ENCODE data around the gene PXYLP1. TPM values are rescaled to one million over a fixed set of nuclear protein-coding genes. Genes with fewer than 3 reads are reported as not detected.

PXYLP1 gene
- total RNA-seq, 1 donor from 2014 or later: 6.1 TPM

DNA sequence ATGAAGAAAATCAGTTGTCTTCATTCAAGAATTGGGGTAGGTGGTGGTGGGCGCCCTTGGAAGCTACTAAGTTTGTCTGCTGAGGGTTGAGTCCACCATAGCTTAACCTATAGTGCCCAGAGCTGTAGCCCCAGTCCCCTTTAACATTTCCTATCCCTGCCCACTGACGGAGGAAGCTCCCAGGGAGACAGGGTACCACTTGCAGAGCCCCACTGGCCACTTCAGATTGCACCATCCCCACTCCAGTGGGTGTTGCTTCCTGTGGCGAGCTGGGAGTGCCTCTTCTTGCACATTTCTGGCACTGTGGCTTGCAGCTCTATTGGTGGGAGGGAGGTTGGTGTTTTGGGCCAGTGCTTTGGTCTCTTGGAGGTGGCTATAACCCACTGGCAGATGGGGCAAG is 2.7 kb downstream of the PXYLP1 start:
- H3K36me3 Mint-ChIP-seq (ENCODE audit: low read depth, unreplicated experiment): peaks cover 2% of the 10 kb centered on the region
- no peak for TF ChIP-seq EZH2 (IDR thresholded peaks at IDR 0.05; ENCODE audit: insufficient read depth, low read length)
- no peak overlapping the region for H3K27ac Mint-ChIP-seq (ENCODE audit: unreplicated experiment)
- Histone ChIP-seq H3K9me3 (ENCODE audit: insufficient read depth, low read depth, low read length) (no peaks in the 10 kb centered on the region), H3K27ac (ENCODE audit: low read depth, low read length) (no peak overlapping the region), H3K4me3 (ENCODE audit: insufficient read depth, low read depth, low read length) (no peak overlapping the region), H4K20me1 (ENCODE audit: insufficient read depth, low read length) (peaks cover 13% of the 10 kb centered on the region), H3K36me3 (ENCODE audit: insufficient read depth, low read length) (no peaks in the 10 kb centered on the region), H3K79me2 (ENCODE audit: insufficient read depth, low read length) (no peaks in the 10 kb centered on the region), H2AFZ (ENCODE audit: low read depth, low read length) (no peak overlapping the region), H3K9ac (ENCODE audit: low read length) (no peak overlapping the region), H3K4me1 (ENCODE audit: insufficient read depth, low read length) (peaks cover 18% of the 10 kb centered on the region), H3K27me3 (ENCODE audit: insufficient read depth, low read length) (peaks cover 4% of the 10 kb centered on the region), H3K4me2 (ENCODE audit: low read length) (no peak overlapping the region)
- no peaks in the 10 kb centered on the region for H3K9me3 Mint-ChIP-seq (ENCODE audit: unreplicated experiment)
- FAIRE-seq (no peak), DNase-seq (ENCODE audit: low read depth) (no peak)
- peaks cover 31% of the 10 kb centered on the region for H3K27me3 Mint-ChIP-seq (ENCODE audit: low read depth, unreplicated experiment)
- no peak overlapping the region for H3K4me3 Mint-ChIP-seq (ENCODE audit: unreplicated experiment)
- peaks cover 9% of the 10 kb centered on the region for H3K4me1 Mint-ChIP-seq (ENCODE audit: low read depth, unreplicated experiment)

GRCh38 chr3:141235661-141236171 is 4.1 kb downstream of the PXYLP1 start:
- H2AFZ ChIP-seq (ENCODE audit: low read depth, low read length): no peak overlapping the region
- DNase-seq (ENCODE audit: low read depth) (no peak), FAIRE-seq (no peak)
- H3K27ac Mint-ChIP-seq (ENCODE audit: unreplicated experiment): no peak overlapping the region
- H3K4me1 ChIP-seq (ENCODE audit: insufficient read depth, low read length): peaks cover 24% of the 10 kb centered on the region
- H3K36me3 ChIP-seq (ENCODE audit: insufficient read depth, low read length): no peaks in the 10 kb centered on the region
- H3K4me3 ChIP-seq (ENCODE audit: insufficient read depth, low read depth, low read length): no peak overlapping the region
- H3K36me3 Mint-ChIP-seq (ENCODE audit: low read depth, unreplicated experiment): peaks cover 2% of the 10 kb centered on the region
- H3K9ac ChIP-seq (ENCODE audit: low read length): no peak overlapping the region
- H4K20me1 ChIP-seq (ENCODE audit: insufficient read depth, low read length): peaks cover 13% of the 10 kb centered on the region
- peaks cover 4% of the 10 kb centered on the region for H3K27me3 ChIP-seq (ENCODE audit: insufficient read depth, low read length)
- H3K4me2 ChIP-seq (ENCODE audit: low read length): no peak overlapping the region
- no peaks in the 10 kb centered on the region for H3K79me2 ChIP-seq (ENCODE audit: insufficient read depth, low read length)
- no peak for TF ChIP-seq EZH2 (IDR thresholded peaks at IDR 0.05; ENCODE audit: insufficient read depth, low read length)
- TF ChIP-seq, protein P1, sequence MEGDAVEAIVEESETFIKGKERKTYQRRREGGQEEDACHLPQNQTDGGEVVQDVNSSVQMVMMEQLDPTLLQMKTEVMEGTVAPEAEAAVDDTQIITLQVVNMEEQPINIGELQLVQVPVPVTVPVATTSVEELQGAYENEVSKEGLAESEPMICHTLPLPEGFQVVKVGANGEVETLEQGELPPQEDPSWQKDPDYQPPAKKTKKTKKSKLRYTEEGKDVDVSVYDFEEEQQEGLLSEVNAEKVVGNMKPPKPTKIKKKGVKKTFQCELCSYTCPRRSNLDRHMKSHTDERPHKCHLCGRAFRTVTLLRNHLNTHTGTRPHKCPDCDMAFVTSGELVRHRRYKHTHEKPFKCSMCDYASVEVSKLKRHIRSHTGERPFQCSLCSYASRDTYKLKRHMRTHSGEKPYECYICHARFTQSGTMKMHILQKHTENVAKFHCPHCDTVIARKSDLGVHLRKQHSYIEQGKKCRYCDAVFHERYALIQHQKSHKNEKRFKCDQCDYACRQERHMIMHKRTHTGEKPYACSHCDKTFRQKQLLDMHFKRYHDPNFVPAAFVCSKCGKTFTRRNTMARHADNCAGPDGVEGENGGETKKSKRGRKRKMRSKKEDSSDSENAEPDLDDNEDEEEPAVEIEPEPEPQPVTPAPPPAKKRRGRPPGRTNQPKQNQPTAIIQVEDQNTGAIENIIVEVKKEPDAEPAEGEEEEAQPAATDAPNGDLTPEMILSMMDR (IDR thresholded peaks at IDR 0.05; ENCODE audit: insufficient read depth, low read depth, low read length): no peak
- H3K27me3 Mint-ChIP-seq (ENCODE audit: low read depth, unreplicated experiment): peaks cover 18% of the 10 kb centered on the region
- H3K4me1 Mint-ChIP-seq (ENCODE audit: low read depth, unreplicated experiment): peaks cover 18% of the 10 kb centered on the region
- H3K4me3 Mint-ChIP-seq (ENCODE audit: unreplicated experiment): no peak overlapping the region
- H3K9me3 ChIP-seq (ENCODE audit: insufficient read depth, low read depth, low read length): no peaks in the 10 kb centered on the region
- H3K9me3 Mint-ChIP-seq (ENCODE audit: unreplicated experiment): no peaks in the 10 kb centered on the region
- H3K27ac ChIP-seq (ENCODE audit: low read depth, low read length): no peak overlapping the region

DNA sequence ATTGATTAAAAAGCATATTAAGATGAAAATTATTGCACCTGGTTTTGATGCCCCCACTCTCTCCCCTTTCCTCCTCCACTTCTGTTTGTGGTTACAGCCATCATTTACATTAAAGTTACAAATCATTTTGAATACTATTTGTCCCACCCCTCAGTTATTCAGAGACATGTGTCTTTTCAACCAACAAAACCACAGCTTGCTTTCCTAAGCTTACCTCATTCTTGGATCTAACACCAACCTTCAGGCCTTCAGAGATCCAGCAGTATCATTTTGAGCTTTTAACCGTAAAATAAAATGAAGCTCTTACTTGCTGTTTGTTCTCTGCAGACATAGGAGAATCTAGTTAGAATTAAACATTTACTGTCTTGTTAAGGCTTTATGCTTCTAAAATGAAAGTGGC is 4.7 kb downstream of the PXYLP1 start:
- Mint-ChIP-seq H3K4me3 (ENCODE audit: unreplicated experiment) (no peak overlapping the region), H3K4me1 (ENCODE audit: low read depth, unreplicated experiment) (peaks cover 21% of the 10 kb centered on the region), H3K36me3 (ENCODE audit: low read depth, unreplicated experiment) (peaks cover 2% of the 10 kb centered on the region), H3K27me3 (ENCODE audit: low read depth, unreplicated experiment) (peaks cover 18% of the 10 kb centered on the region), H3K9me3 (ENCODE audit: unreplicated experiment) (no peaks in the 10 kb centered on the region), H3K27ac (ENCODE audit: unreplicated experiment) (no peak overlapping the region)
- no peak for DNase-seq (ENCODE audit: low read depth)
- H3K27ac ChIP-seq (ENCODE audit: low read depth, low read length): no peak overlapping the region
- H4K20me1 ChIP-seq (ENCODE audit: insufficient read depth, low read length): peaks cover 13% of the 10 kb centered on the region
- no peak overlapping the region for H3K4me3 ChIP-seq (ENCODE audit: insufficient read depth, low read depth, low read length)
- H3K4me1 ChIP-seq (ENCODE audit: insufficient read depth, low read length): peaks cover 23% of the 10 kb centered on the region
- H2AFZ ChIP-seq (ENCODE audit: low read depth, low read length): no peak overlapping the region
- no peak for TF ChIP-seq EZH2 (IDR thresholded peaks at IDR 0.05; ENCODE audit: insufficient read depth, low read length)
- TF ChIP-seq, protein P1 (IDR thresholded peaks at IDR 0.05; ENCODE audit: insufficient read depth, low read depth, low read length): no peak
- no peaks in the 10 kb centered on the region for H3K9me3 ChIP-seq (ENCODE audit: insufficient read depth, low read depth, low read length)
- H3K27me3 ChIP-seq (ENCODE audit: insufficient read depth, low read length): peaks cover 4% of the 10 kb centered on the region
- H3K4me2 ChIP-seq (ENCODE audit: low read length): no peak overlapping the region
- H3K36me3 ChIP-seq (ENCODE audit: insufficient read depth, low read length): no peaks in the 10 kb centered on the region
- FAIRE-seq: no peak
- no peaks in the 10 kb centered on the region for H3K79me2 ChIP-seq (ENCODE audit: insufficient read depth, low read length)
- H3K9ac ChIP-seq (ENCODE audit: low read length): no peak overlapping the region

Measured in astrocyte (in vitro differentiated cells and primary cell).